ENCODE data around the gene KCNV2.

KCNV2 gene

DNA sequence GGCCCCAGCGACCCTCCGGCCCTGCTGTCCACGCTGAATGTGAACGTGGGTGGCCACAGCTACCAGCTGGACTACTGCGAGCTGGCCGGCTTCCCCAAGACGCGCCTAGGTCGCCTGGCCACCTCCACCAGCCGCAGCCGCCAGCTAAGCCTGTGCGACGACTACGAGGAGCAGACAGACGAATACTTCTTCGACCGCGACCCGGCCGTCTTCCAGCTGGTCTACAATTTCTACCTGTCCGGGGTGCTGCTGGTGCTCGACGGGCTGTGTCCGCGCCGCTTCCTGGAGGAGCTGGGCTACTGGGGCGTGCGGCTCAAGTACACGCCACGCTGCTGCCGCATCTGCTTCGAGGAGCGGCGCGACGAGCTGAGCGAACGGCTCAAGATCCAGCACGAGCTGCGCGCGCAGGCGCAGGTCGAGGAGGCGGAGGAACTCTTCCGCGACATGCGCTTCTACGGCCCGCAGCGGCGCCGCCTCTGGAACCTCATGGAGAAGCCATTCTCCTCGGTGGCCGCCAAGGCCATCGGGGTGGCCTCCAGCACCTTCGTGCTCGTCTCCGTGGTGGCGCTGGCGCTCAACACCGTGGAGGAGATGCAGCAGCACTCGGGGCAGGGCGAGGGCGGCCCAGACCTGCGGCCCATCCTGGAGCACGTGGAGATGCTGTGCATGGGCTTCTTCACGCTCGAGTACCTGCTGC, 839 bp downstream of the KCNV2 start:
- Histone ChIP-seq H3K23ac (ENCODE audit: low read length) (no peak overlapping the region), H4K12ac (ENCODE audit: low read depth, low read length) (no peak overlapping the region), H2BK12ac (ENCODE audit: low read length) (no peak overlapping the region), H2BK120ac (ENCODE audit: insufficient read depth, low read length, poor library complexity) (no peak overlapping the region), H2BK5ac (ENCODE audit: low read depth, low read length, poor library complexity) (no peak overlapping the region), H3K9ac (ENCODE audit: low read length) (no peak overlapping the region), H3K4me2 (ENCODE audit: low read length) (no peak overlapping the region), H3K9me3 (ENCODE audit: insufficient read depth, low read depth, low read length) (peaks cover 6% of the 10 kb centered on the region), H3K27ac (ENCODE audit: low read depth, low read length) (no peak overlapping the region), H3K27me3 (ENCODE audit: insufficient read depth, low read length) (no peaks in the 10 kb centered on the region), H3K79me1 (ENCODE audit: low read length) (no peaks in the 10 kb centered on the region), H4K8ac (ENCODE audit: low read depth, low read length) (no peak overlapping the region), H3K79me2 (ENCODE audit: control insufficient read depth, insufficient read depth, low read length, poor library complexity) (no peaks in the 10 kb centered on the region), H3K14ac (ENCODE audit: low read length) (no peak overlapping the region), H3K4me3 (ENCODE audit: low read depth, low read length) (peak overlapping the region; percentile 14), H2AFZ (ENCODE audit: insufficient read depth, low read length, poor library complexity) (no peak overlapping the region), H3K36me3 (ENCODE audit: control insufficient read depth in 1 of 2, insufficient read depth in 2 of 2, low read length in 2 of 2) (peaks cover 0 to 2% of the 10 kb centered on the region in 2 experiments), H4K91ac (ENCODE audit: low read depth, low read length) (no peak overlapping the region), H2AK5ac (ENCODE audit: low read length) (no peak overlapping the region), H3K18ac (ENCODE audit: low read length) (no peak overlapping the region), H3K4ac (ENCODE audit: low read depth, low read length) (no peak overlapping the region), H3K4me1 (ENCODE audit: control insufficient read depth in 1 of 2, insufficient read depth in 2 of 2, low read length in 2 of 2) (peaks cover 3% of the 10 kb centered on the region in 2 experiments)
- WGBS (ENCODE audit: extremely low coverage, insufficient coverage, insufficient read length) = no CpG with 5 or more reads among the region's 69 CpGs
- DNase-seq = no peak

GRCh38 chr9:2718698-2719033, 1.4 kb downstream of the KCNV2 start:
- no peak overlapping the region for H2AFZ ChIP-seq (ENCODE audit: insufficient read depth, low read length, poor library complexity)
- H3K79me2 ChIP-seq (ENCODE audit: control insufficient read depth, insufficient read depth, low read length, poor library complexity) = no peaks in the 10 kb centered on the region
- no peak overlapping the region for H3K18ac ChIP-seq (ENCODE audit: low read length)
- no peak overlapping the region for H4K12ac ChIP-seq (ENCODE audit: low read depth, low read length)
- H3K4ac ChIP-seq (ENCODE audit: low read depth, low read length) = no peak overlapping the region
- H3K9ac ChIP-seq (ENCODE audit: low read length) = no peak overlapping the region
- DNase-seq = no peak
- H3K4me2 ChIP-seq (ENCODE audit: low read length) = no peak overlapping the region
- H3K23ac ChIP-seq (ENCODE audit: low read length) = no peak overlapping the region
- no peak overlapping the region for H3K4me3 ChIP-seq (ENCODE audit: low read depth, low read length)
- peaks cover 6% of the 10 kb centered on the region for H3K9me3 ChIP-seq (ENCODE audit: insufficient read depth, low read depth, low read length)
- peaks cover 3% of the 10 kb centered on the region in 2 experiments for H3K4me1 ChIP-seq (ENCODE audit: control insufficient read depth in 1 of 2, insufficient read depth in 2 of 2, low read length in 2 of 2)
- H2BK12ac ChIP-seq (ENCODE audit: low read length) = no peak overlapping the region
- peaks cover 0 to 2% of the 10 kb centered on the region in 2 experiments for H3K36me3 ChIP-seq (ENCODE audit: control insufficient read depth in 1 of 2, insufficient read depth in 2 of 2, low read length in 2 of 2)
- H3K14ac ChIP-seq (ENCODE audit: low read length) = no peak overlapping the region
- H4K8ac ChIP-seq (ENCODE audit: low read depth, low read length) = no peak overlapping the region
- H3K27me3 ChIP-seq (ENCODE audit: insufficient read depth, low read length) = no peaks in the 10 kb centered on the region
- H2AK5ac ChIP-seq (ENCODE audit: low read length) = no peak overlapping the region
- no peak overlapping the region for H2BK120ac ChIP-seq (ENCODE audit: insufficient read depth, low read length, poor library complexity)
- no CpG with 5 or more reads among the region's 29 CpGs for WGBS (ENCODE audit: extremely low coverage, insufficient coverage, insufficient read length)
- H2BK5ac ChIP-seq (ENCODE audit: low read depth, low read length, poor library complexity) = no peak overlapping the region
- H3K27ac ChIP-seq (ENCODE audit: low read depth, low read length) = no peak overlapping the region
- H3K79me1 ChIP-seq (ENCODE audit: low read length) = no peaks in the 10 kb centered on the region
- no peak overlapping the region for H4K91ac ChIP-seq (ENCODE audit: low read depth, low read length)

- no peak for DNase-seq
Measured at GRCh38 chr9:2720179-2720654, 2.9 kb downstream of the KCNV2 start.

DNA sequence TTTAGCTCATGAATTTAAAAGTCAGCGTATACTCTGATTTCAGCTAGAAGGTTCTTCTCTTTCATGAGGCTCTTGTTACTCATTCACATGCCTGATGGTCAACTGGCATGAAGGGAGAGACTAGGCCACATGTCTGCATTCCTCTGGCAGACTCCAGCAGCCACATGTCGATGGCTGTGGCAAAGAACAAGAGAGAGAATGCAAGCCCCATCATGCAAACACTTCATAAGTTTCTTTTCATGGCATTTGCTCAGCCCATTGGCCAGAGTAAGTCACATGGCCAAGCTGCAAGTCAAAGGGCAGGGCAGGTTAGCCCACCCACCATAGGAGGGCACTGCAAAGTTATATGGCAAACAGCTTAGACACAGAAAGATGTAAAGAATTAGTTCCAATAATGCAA, 5.4 kb downstream of the KCNV2 start:
- no peak overlapping the region for H3K14ac ChIP-seq (ENCODE audit: low read length)
- peaks cover 6% of the 10 kb centered on the region for H3K9me3 ChIP-seq (ENCODE audit: insufficient read depth, low read depth, low read length)
- H3K9ac ChIP-seq (ENCODE audit: low read length) = no peak overlapping the region
- no peak overlapping the region for H4K8ac ChIP-seq (ENCODE audit: low read depth, low read length)
- H3K79me1 ChIP-seq (ENCODE audit: low read length) = peaks cover 8% of the 10 kb centered on the region
- no peak overlapping the region for H3K23ac ChIP-seq (ENCODE audit: low read length)
- peaks cover 15 to 19% of the 10 kb centered on the region in 2 experiments for H3K4me1 ChIP-seq (ENCODE audit: control insufficient read depth in 1 of 2, insufficient read depth in 2 of 2, low read length in 2 of 2)
- H2BK5ac ChIP-seq (ENCODE audit: low read depth, low read length, poor library complexity) = no peak overlapping the region
- H4K91ac ChIP-seq (ENCODE audit: low read depth, low read length) = no peak overlapping the region
- H2AFZ ChIP-seq (ENCODE audit: insufficient read depth, low read length, poor library complexity) = no peak overlapping the region
- DNase-seq = no peak
- H3K4me3 ChIP-seq (ENCODE audit: low read depth, low read length) = no peak overlapping the region
- H3K79me2 ChIP-seq (ENCODE audit: control insufficient read depth, insufficient read depth, low read length, poor library complexity) = no peaks in the 10 kb centered on the region
- no peak overlapping the region for H2AK5ac ChIP-seq (ENCODE audit: low read length)
- H3K27me3 ChIP-seq (ENCODE audit: insufficient read depth, low read length) = no peaks in the 10 kb centered on the region
- H3K27ac ChIP-seq (ENCODE audit: low read depth, low read length) = no peak overlapping the region
- H3K36me3 ChIP-seq (ENCODE audit: control insufficient read depth in 1 of 2, insufficient read depth in 2 of 2, low read length in 2 of 2) = peaks cover 0 to 2% of the 10 kb centered on the region in 2 experiments
- no peak overlapping the region for H2BK12ac ChIP-seq (ENCODE audit: low read length)
- H4K12ac ChIP-seq (ENCODE audit: low read depth, low read length) = no peak overlapping the region
- no peak overlapping the region for H2BK120ac ChIP-seq (ENCODE audit: insufficient read depth, low read length, poor library complexity)
- no peak overlapping the region for H3K4ac ChIP-seq (ENCODE audit: low read depth, low read length)
- no peak overlapping the region for H3K18ac ChIP-seq (ENCODE audit: low read length)
- WGBS (ENCODE audit: extremely low coverage, insufficient coverage, insufficient read length) = no CpG with 5 or more reads among the region's 2 CpGs
- no peak overlapping the region for H3K4me2 ChIP-seq (ENCODE audit: low read length)

More at GRCh38 chr9:2720179-2720654, 2.9 kb downstream of the KCNV2 start:
- no peak overlapping the region for H2AFZ ChIP-seq (ENCODE audit: insufficient read depth, low read length, poor library complexity)
- H3K27me3 ChIP-seq (ENCODE audit: insufficient read depth, low read length) = no peaks in the 10 kb centered on the region
- H3K4me3 ChIP-seq (ENCODE audit: low read depth, low read length) = no peak overlapping the region
- peaks cover 6% of the 10 kb centered on the region for H3K9me3 ChIP-seq (ENCODE audit: insufficient read depth, low read depth, low read length)
- H4K91ac ChIP-seq (ENCODE audit: low read depth, low read length) = no peak overlapping the region
- no peak overlapping the region for H3K23ac ChIP-seq (ENCODE audit: low read length)
- peaks cover 3% of the 10 kb centered on the region for H3K79me1 ChIP-seq (ENCODE audit: low read length)
- no peak overlapping the region for H2BK12ac ChIP-seq (ENCODE audit: low read length)
- no peak overlapping the region for H4K8ac ChIP-seq (ENCODE audit: low read depth, low read length)
- no peak overlapping the region for H2AK5ac ChIP-seq (ENCODE audit: low read length)
- H3K4me1 ChIP-seq (ENCODE audit: control insufficient read depth in 1 of 2, insufficient read depth in 2 of 2, low read length in 2 of 2) = peaks cover 8 to 9% of the 10 kb centered on the region in 2 experiments
- no peak overlapping the region for H3K18ac ChIP-seq (ENCODE audit: low read length)
- H3K9ac ChIP-seq (ENCODE audit: low read length) = no peak overlapping the region
- no peak overlapping the region for H3K14ac ChIP-seq (ENCODE audit: low read length)
- H2BK120ac ChIP-seq (ENCODE audit: insufficient read depth, low read length, poor library complexity) = no peak overlapping the region
- peaks cover 0 to 2% of the 10 kb centered on the region in 2 experiments for H3K36me3 ChIP-seq (ENCODE audit: control insufficient read depth in 1 of 2, insufficient read depth in 2 of 2, low read length in 2 of 2)
- no peaks in the 10 kb centered on the region for H3K79me2 ChIP-seq (ENCODE audit: control insufficient read depth, insufficient read depth, low read length, poor library complexity)
- no peak overlapping the region for H2BK5ac ChIP-seq (ENCODE audit: low read depth, low read length, poor library complexity)
- no peak overlapping the region for H3K4me2 ChIP-seq (ENCODE audit: low read length)
- no CpG with 5 or more reads among the region's 1 CpG for WGBS (ENCODE audit: extremely low coverage, insufficient coverage, insufficient read length)
- no peak overlapping the region for H3K27ac ChIP-seq (ENCODE audit: low read depth, low read length)
- H4K12ac ChIP-seq (ENCODE audit: low read depth, low read length) = no peak overlapping the region
- no peak overlapping the region for H3K4ac ChIP-seq (ENCODE audit: low read depth, low read length)
